Hepatocyte (in vitro differentiated cells): Measurements from ENCODE around the gene TMEM44.
A peak's percentile ranks its signal among the peaks of the same experiment; 100 is the strongest.

Source experiments
- EZH2 ChIP-seq: fragments of 200-600 bp; sonication (generic); IDR thresholded peaks from 2 replicates; pipeline ENCODE4 v1.6.1; 2016; ENCODE audit warnings: antibody characterized with exemption, mild to moderate bottlenecking, borderline replicate concordance
- TF ChIP-seq, protein P1 (sequence below): fragments of 200-600 bp; sonication (generic); IDR thresholded peaks from 2 replicates; pipeline ENCODE4 v1.5.1; 2016; ENCODE audit warnings: antibody characterized with exemption, mild to moderate bottlenecking; ENCODE audit not compliant: poor library complexity

DNA sequence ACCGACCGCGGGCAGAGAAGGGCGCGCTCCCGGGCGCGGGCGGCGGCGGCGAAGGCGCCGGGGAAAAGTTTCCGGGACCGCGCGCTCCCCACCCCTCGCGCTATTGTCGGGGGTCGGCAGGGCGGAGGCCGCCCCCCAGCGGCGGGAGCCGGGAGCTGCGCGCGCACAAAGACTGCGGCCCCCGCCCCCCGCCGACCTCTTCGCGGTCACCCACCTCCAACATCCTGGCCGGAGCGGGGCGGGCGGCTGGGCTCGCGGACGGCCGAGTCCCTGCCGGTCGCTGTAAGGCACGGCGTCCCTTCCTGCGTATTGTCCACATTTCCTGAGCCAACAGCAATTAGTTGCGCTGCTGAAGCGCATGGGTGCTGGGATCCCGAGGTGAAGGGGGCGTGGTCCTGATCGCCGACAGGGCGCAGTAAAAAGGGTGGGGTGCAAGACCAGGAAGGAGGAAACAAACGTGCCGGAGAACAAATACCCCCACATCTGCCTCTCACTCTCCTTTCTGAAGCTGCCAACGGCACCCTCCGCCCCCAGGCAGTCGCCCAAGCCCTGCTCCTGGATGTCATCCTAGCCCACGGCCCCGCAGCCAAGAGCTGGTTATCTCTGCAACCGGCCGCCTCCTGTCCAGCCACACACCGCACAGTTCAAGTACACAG lies at the start of gene TMEM44:
- TF ChIP-seq, protein P1, sequence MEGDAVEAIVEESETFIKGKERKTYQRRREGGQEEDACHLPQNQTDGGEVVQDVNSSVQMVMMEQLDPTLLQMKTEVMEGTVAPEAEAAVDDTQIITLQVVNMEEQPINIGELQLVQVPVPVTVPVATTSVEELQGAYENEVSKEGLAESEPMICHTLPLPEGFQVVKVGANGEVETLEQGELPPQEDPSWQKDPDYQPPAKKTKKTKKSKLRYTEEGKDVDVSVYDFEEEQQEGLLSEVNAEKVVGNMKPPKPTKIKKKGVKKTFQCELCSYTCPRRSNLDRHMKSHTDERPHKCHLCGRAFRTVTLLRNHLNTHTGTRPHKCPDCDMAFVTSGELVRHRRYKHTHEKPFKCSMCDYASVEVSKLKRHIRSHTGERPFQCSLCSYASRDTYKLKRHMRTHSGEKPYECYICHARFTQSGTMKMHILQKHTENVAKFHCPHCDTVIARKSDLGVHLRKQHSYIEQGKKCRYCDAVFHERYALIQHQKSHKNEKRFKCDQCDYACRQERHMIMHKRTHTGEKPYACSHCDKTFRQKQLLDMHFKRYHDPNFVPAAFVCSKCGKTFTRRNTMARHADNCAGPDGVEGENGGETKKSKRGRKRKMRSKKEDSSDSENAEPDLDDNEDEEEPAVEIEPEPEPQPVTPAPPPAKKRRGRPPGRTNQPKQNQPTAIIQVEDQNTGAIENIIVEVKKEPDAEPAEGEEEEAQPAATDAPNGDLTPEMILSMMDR, result peak; percentile 59
- no peak for TF ChIP-seq EZH2
